OCI-LY7 (cell line): ENCODE data around the gene ADCY1.
"Not testable (repeated sequence)": the region's sequence is repeated elsewhere in the genome, so short reads cannot be mapped to it uniquely, and the experiment has no call there.

Experiments
- EZH2phosphoT487 ChIP-seq: fragments of 200-600 bp; sonication (generic); IDR thresholded peaks from 2 replicates; pipeline ENCODE4 v1.6.1; 2018; ENCODE audit warnings: low read depth, borderline replicate concordance, mild to moderate bottlenecking, mixed run types, antibody characterized with exemption, low read length, moderate library complexity, mixed read lengths
- TF ChIP-seq, protein P1 (sequence below): fragments of 200-600 bp; sonication (generic); conservative IDR thresholded peaks from 2 replicates; pipeline ENCODE4 v1.5.1; 2014; ENCODE audit warnings: mild to moderate bottlenecking, antibody characterized with exemption, low read length, moderate library complexity, mixed read lengths

DNA sequence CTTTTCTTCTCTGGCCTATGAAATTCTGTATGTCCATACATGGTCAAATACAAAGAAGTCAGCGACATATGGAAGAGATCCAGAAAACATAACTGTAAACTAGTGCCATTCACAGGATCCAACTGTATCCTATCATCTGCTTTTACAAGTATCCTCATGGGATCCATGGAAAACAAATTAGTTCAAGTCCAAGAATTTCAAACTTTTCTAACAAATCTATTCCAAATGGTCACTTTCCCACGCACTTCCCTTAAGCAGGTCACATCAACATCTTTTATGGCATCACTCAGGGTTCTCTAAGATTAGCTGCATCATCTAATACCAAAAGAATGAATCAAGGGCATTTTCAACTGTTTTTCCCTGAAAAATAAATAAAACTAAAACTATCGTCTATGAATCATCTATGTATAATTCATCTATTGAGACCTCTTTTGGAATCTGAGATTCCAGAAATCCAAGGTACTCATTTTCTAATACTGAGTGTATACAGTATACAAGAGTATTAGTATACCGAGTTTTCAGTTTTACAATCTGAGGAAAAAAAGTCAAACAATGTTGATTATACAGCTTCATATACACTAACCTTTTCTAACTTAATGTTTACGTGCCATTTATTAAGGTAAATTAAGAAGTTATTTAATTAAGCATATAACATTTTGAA is 187.5 kb downstream of the ADCY1 start:
- TF ChIP-seq EZH2phosphoT487, result not testable (repeated sequence)
- TF ChIP-seq, protein P1, sequence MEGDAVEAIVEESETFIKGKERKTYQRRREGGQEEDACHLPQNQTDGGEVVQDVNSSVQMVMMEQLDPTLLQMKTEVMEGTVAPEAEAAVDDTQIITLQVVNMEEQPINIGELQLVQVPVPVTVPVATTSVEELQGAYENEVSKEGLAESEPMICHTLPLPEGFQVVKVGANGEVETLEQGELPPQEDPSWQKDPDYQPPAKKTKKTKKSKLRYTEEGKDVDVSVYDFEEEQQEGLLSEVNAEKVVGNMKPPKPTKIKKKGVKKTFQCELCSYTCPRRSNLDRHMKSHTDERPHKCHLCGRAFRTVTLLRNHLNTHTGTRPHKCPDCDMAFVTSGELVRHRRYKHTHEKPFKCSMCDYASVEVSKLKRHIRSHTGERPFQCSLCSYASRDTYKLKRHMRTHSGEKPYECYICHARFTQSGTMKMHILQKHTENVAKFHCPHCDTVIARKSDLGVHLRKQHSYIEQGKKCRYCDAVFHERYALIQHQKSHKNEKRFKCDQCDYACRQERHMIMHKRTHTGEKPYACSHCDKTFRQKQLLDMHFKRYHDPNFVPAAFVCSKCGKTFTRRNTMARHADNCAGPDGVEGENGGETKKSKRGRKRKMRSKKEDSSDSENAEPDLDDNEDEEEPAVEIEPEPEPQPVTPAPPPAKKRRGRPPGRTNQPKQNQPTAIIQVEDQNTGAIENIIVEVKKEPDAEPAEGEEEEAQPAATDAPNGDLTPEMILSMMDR, result not testable (repeated sequence)
